Kidney epithelial cell (primary cell): Measurements from ENCODE around the gene PTPRS. TPM values are rescaled to one million over a fixed set of nuclear protein-coding genes. Genes with fewer than 3 reads are reported as not detected.

ENCODE experiments used
- DNase-seq: peaks from one replicate; pipeline ENCODE4 v3.0.0-alpha.2; 2010; ENCODE audit warnings: low read depth
- H3K27me3 ChIP-seq: 2 replicates; pipeline ENCODE4 v1.6.0; 2011; ENCODE audit warnings: low read length; ENCODE audit not compliant: control insufficient read depth, insufficient read depth
- H3K36me3 ChIP-seq: 2 replicates; pipeline ENCODE4 v1.5.1; 2011; ENCODE audit warnings: low read length; ENCODE audit not compliant: control insufficient read depth, insufficient read depth
- H3K4me3 ChIP-seq: 2 replicates; pipeline ENCODE4 v1.5.1; 2011; ENCODE audit warnings: low read depth, mild to moderate bottlenecking, control low read depth, low read length
- total RNA-seq: library from RNA; depleted of rRNA; stranded (reverse); fragments of >200 nt; gene quantifications from 2 replicates; pipeline ENCODE4 v1.2.3, GENCODE V29; 2015
- TF ChIP-seq, protein P1 (sequence below): IDR thresholded peaks from 2 replicates; pipeline ENCODE4 v1.5.1; 2011; ENCODE audit warnings: mild to moderate bottlenecking, moderate library complexity, low read length, control low read depth, inconsistent platforms; ENCODE audit not compliant: insufficient read depth, poor library complexity, severe bottlenecking

PTPRS gene
- total RNA-seq, 1 donor from 2014 or later, result 58.2 TPM

DNA sequence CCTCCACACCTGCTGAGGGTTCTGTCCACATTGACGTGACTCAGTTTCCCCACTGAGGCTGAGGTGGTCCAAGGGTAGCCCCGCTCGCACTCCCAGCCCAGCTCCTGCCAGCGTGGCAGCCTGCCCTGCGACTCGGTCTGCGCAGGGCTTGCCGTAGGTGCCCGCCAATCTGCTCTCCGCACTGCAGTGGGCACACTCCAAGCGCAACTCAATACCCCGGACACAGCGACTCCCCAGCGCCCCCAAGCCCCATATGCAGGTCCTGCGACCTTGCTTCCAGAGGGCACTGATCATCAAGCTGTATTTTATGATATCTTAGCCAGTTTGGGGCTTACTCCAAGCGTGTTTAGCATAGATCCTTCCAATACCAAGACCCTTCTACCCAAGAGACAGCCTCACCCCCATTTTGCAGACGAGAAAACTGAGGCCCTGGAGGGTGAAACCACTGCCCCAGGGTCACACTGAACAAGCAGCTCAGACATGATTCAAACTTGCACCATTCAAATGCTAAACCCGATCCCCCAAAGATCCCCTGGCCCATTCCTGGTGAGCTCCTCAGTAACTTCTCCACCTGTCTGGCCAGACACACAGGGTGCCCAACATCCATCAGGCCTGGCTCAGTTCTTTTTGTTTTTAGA is 13.5 kb downstream of the PTPRS start:
- no peak for DNase-seq

DNA sequence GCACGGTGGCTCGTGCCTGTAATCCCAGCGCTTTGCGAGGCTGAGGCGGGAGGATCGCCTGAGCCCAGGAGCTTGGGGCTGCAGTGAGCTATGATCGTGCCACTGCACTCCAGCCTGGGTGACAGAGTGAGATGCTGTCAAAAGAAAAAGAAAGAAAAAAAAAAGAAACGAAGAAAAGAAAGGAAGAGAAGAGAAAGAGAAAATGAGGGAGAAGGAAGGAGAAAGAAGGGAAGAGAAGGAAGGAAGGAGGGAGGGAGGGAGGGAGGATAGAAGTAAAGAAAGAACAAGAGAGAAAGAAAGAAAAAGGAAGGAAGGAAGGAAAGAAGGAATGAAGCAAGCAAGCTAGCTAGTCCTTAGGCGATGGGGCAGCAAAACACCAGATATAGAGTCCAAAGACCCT is 14.1 kb downstream of the PTPRS start:
- no peak for DNase-seq
- H3K36me3 ChIP-seq, result no peaks in the 10 kb centered on the region
- no peak overlapping the region for H3K4me3 ChIP-seq
- peaks cover 24% of the 10 kb centered on the region for H3K27me3 ChIP-seq
- TF ChIP-seq, protein P1, sequence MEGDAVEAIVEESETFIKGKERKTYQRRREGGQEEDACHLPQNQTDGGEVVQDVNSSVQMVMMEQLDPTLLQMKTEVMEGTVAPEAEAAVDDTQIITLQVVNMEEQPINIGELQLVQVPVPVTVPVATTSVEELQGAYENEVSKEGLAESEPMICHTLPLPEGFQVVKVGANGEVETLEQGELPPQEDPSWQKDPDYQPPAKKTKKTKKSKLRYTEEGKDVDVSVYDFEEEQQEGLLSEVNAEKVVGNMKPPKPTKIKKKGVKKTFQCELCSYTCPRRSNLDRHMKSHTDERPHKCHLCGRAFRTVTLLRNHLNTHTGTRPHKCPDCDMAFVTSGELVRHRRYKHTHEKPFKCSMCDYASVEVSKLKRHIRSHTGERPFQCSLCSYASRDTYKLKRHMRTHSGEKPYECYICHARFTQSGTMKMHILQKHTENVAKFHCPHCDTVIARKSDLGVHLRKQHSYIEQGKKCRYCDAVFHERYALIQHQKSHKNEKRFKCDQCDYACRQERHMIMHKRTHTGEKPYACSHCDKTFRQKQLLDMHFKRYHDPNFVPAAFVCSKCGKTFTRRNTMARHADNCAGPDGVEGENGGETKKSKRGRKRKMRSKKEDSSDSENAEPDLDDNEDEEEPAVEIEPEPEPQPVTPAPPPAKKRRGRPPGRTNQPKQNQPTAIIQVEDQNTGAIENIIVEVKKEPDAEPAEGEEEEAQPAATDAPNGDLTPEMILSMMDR, result no peak

More for the DNA sequence above, 13.5 kb downstream of the PTPRS start:
- no peaks in the 10 kb centered on the region for H3K36me3 ChIP-seq
- TF ChIP-seq, protein P1, result no peak
- peaks cover 21% of the 10 kb centered on the region for H3K27me3 ChIP-seq
- no peak overlapping the region for H3K4me3 ChIP-seq

DNA sequence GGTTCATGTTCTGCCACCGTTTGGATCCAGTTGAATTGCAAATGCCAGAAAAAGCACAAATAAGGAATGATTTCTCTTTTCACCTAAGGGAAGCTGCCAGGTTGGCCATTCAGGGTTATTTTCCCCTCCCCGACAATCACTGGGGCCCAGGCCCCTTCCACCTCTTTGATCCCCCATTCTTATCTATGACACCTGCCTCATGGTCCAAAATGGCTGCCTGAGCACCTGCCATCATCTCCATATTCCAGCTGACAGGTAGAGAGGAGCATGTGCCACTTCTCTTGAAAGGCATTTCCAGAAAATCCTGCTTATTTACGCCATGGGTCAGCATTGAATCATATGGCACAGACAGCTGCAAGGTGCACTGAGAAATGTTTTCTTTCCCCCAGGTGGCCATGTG is 15.7 kb downstream of the PTPRS start:
- DNase-seq, result no peak
- TF ChIP-seq, protein P1, result no peak
- Histone ChIP-seq H3K36me3 (no peaks in the 10 kb centered on the region), H3K27me3 (peaks cover 24% of the 10 kb centered on the region), H3K4me3 (no peak overlapping the region)

DNA sequence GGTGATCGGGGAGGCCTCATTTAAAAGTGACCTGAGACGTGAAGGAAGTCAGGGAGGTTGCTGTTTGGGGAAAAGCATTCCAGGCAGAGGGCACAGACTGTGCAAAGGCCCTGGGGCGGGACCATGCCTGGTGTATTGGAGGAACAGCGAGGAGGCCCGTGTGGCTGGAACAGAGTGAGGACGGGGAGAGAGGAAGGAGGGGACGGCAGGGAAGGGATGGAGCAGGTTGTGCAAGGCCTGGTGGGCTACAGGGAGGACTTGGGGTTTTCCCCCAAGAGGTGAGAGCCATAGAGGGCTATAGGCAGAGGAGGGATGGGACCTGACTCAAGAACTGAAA is 17.2 kb downstream of the PTPRS start:
- no peak overlapping the region for H3K4me3 ChIP-seq
- peaks cover 26% of the 10 kb centered on the region for H3K27me3 ChIP-seq
- no peaks in the 10 kb centered on the region for H3K36me3 ChIP-seq
- TF ChIP-seq, protein P1, result no peak
- DNase-seq, result no peak

DNA sequence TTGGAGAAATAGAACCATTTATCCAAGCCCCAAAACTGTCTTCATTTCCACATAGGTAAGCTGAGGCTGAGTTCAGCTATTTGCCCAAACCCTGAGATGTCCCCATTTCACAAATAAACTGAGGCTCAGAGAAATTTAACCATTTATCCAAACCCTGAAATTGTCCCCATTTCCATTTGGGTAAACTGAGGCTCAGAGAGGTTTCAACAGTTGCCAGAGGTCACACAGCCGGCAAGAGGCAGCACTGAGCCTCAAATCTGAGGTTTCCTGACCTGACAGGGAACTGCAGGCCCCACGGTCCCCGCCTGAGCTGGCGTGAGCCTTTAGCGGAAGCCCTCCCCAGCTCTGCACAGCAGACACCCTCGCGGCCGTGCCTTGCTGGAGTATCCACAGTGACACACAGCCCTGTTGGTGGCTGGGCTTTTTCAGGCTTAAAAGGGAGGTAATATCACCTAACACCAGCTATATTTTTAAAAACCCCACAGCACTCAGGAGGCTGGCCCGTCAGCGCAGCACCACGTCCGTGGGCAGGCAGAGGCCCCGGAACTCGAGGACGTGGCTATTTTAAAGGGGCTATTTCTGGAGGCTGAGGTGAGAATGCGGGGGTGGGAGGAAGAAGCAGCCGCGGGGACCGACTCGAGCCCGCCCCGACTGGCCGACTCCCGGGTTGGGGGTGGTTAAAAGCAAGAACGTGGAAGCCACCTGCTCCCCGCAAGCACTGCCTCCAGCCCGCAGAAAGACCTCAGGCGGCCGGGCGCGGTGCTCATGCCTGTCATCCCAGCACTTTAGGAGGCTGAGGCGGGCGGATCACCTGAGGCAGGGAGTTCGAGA is 18.5 kb downstream of the PTPRS start:
- Histone ChIP-seq H3K36me3 (no peaks in the 10 kb centered on the region), H3K27me3 (peaks cover 25% of the 10 kb centered on the region), H3K4me3 (no peak overlapping the region)
- no peak for DNase-seq
- TF ChIP-seq, protein P1, result no peak

DNA sequence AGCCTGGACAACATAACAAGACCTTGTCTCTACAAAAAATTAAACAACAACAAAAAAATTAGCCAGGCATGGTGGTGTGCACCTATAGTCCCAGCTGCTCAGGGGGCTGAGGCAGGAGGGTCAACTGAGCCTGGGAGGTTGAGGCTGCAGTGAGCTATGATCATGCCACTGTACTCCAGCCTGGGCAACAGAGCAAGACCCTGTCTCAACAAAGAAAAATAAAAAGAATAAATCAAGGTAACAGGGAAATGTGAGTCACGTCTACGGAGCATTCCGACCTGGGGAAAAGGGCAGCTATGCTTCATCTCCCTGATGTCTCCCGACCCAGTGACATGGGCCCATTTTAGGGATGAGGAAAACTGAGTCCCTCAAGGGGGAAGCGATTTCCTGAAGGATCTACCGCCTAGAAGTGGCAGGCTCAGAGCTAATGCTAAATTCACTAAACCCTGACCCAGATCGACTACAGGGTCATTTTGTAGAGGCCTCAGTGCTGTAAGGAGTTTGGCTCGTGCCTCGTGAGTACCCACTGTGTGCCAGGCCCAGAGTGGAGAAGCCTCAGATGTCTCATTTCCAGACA is 19.5 kb downstream of the PTPRS start:
- H3K4me3 ChIP-seq, result no peak overlapping the region
- H3K27me3 ChIP-seq, result peaks cover 21% of the 10 kb centered on the region
- TF ChIP-seq, protein P1, result no peak
- no peaks in the 10 kb centered on the region for H3K36me3 ChIP-seq
- DNase-seq, result no peak
